A549 (cell line): ENCODE results near the gene RANBP9.

Experiments used
- CBX8 ChIP-seq: fragments of 200-600 bp; sonication (generic); IDR thresholded peaks from 2 replicates; pipeline ENCODE4 v1.6.1; 2016
- CTCF ChIP-seq: fragments of >200 bp; sonication (Bioruptor Twin); formaldehyde crosslinking; IDR thresholded peaks from 3 replicates; pipeline ENCODE4 v1.5.1; 2016
- ELK1 ChIP-seq: fragments of 150-350 bp; IDR thresholded peaks from 2 replicates; pipeline ENCODE4 v1.6.1; 2014; ENCODE audit warnings: low read depth, mild to moderate bottlenecking, low read length
- HOXB13 ChIP-seq: fragments of 250-450 bp; sonication (Bioruptor Pico); IDR thresholded peaks from 2 replicates; pipeline ENCODE4 v1.5.0; 2020; ENCODE audit warnings: low read depth, mild to moderate bottlenecking, moderate library complexity
- JUN ChIP-seq, 2 experiments: fragments of >200 bp; sonication (Bioruptor Twin); formaldehyde crosslinking; IDR thresholded peaks; 2 replicates in 1 of 2; 3 replicates in 1 of 2; pipeline ENCODE4 v1.6.1; 2016 to 2017
- MAX ChIP-seq: IDR thresholded peaks from 2 replicates; pipeline ENCODE4 v1.6.1; 2012
- NFE2L2 ChIP-seq: fragments of 150-350 bp; conservative IDR thresholded peaks from 2 replicates; pipeline ENCODE4 v1.6.1; 2014; ENCODE audit warnings: low read length
- POLR2A ChIP-seq: IDR thresholded peaks from 2 replicates; pipeline ENCODE4 v1.6.1; 2012; ENCODE audit warnings: mild to moderate bottlenecking, low read length
- REST ChIP-seq: fragments of 200-600 bp; sonication (generic); IDR thresholded peaks from 2 replicates; pipeline ENCODE4 v1.6.1; 2016; ENCODE audit warnings: antibody characterized with exemption, mild to moderate bottlenecking, moderate library complexity
- SREBF2 ChIP-seq: fragments of 450-650 bp; IDR thresholded peaks from 2 replicates; pipeline ENCODE4 v1.6.1; 2014; ENCODE audit warnings: mild to moderate bottlenecking, moderate library complexity
- USF2 ChIP-seq: fragments of 450-650 bp; IDR thresholded peaks from 2 replicates; pipeline ENCODE4 v1.6.1; 2014; ENCODE audit warnings: antibody characterized with exemption

- TF ChIP-seq HOXB13 (CRISPR knock-in tag) (no peak), CTCF (no peak), REST (no peak), MAX (no peak), NFE2L2 (no peak), JUN (IDR thresholded peaks at IDR 0.05) (no peak), CBX8 (no peak), USF2 (no peak), POLR2A (no peak), SREBF2 (no peak), ELK1 (no peak)
These were observed 51.4 kb downstream of the RANBP9 start for GRCh38 chr6:13660273-13660672.
